NCI-H226 (cell line): Measurements from ENCODE around the gene ABCD1.
"Not testable (repeated sequence)": the region's sequence is repeated elsewhere in the genome, so short reads cannot be mapped to it uniquely, and the experiment has no call there.

Experiments
- DNase-seq: peaks from one replicate; pipeline ENCODE4 v3.0.0-alpha.2; 2015

ABCD1 gene

DNA sequence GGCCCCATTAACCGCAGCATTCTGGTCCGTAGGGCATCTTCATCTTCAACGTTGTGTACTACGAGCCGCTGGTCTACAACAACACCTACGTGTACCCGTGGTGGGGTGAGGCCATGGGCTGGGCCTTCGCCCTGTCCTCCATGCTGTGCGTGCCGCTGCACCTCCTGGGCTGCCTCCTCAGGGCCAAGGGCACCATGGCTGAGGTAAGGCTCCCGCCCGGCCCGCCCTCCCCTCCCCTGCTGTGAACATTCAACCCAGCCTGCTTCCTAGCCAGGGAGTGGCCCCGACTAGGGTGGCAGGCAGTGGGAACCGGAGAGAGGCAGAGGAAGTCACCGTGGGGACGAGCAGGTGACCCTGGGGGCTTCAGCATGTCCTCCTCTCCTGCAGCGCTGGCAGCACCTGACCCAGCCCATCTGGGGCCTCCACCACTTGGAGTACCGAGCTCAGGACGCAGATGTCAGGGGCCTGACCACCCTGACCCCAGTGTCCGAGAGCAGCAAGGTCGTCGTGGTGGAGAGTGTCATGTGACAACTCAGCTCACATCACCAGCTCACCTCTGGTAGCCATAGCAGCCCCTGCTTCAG is 29.9 kb upstream of the ABCD1 start:
- DNase-seq, result no peak

DNA sequence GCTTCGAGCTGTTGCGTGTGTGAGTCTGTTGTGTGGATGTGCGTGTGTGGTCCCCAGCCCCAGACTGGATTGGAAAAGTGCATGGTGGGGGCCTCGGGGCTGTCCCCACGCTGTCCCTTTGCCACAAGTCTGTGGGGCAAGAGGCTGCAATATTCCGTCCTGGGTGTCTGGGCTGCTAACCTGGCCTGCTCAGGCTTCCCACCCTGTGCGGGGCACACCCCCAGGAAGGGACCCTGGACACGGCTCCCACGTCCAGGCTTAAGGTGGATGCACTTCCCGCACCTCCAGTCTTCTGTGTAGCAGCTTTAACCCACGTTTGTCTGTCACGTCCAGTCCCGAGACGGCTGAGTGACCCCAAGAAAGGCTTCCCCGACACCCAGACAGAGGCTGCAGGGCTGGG is 28.6 kb upstream of the ABCD1 start:
- DNase-seq, result no peak

DNA sequence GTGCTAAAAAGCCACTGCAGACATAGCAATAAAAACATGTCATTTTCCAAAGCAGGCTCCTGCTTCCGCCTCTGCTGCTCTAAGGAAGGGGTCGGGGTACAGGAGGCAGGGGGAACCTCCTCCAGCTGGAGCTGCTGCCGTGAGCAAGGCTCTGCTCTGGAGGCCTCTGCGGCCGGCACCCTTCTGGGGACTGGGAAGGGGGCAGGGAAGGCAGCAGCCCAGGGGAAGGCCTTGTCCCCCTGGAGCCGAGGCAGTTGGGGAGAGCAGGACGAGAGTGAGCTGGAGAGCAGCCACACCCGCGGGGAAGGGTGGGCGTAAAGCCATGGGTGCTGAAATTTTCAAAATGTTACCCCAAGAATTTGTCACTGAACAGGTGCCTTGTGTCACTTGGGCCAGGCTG is 28.1 kb upstream of the ABCD1 start:
- DNase-seq, result not testable (repeated sequence)

DNA sequence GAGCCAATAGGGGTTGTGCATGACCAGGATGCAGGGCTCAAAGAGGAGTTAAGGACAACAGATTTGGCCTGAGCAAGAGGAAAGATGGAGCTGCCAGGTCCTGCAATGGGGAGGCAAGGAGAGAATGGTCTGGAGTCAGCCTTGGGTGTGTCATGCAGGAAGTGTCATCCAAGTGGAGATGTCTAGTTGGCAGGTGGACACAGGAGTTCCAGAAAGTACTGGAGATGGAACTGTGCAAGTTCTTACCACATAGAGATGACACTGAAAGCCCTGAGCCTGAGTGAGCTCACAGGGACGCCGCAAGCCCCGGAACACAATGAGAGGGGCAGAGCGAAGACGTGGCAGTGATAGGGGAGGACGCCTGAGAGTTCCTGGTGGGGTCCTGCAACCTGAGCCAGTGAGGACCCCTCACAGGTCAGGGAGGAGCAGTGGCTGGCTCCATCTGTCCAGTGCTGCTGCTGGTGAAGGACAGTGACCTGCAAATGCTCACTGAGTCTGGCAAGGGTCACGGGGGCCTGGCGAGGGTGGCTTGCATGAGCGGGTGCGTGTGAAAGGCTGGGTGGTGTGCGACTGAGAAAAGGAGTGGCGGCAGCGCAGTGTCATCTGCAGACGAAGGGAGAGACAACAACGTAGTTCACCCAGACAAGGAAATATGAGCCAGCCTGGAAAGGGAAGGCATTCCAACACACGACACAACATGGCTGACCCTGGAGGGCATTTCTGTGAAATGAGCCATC is 27.5 kb upstream of the ABCD1 start:
- DNase-seq, result not testable (repeated sequence)

DNA sequence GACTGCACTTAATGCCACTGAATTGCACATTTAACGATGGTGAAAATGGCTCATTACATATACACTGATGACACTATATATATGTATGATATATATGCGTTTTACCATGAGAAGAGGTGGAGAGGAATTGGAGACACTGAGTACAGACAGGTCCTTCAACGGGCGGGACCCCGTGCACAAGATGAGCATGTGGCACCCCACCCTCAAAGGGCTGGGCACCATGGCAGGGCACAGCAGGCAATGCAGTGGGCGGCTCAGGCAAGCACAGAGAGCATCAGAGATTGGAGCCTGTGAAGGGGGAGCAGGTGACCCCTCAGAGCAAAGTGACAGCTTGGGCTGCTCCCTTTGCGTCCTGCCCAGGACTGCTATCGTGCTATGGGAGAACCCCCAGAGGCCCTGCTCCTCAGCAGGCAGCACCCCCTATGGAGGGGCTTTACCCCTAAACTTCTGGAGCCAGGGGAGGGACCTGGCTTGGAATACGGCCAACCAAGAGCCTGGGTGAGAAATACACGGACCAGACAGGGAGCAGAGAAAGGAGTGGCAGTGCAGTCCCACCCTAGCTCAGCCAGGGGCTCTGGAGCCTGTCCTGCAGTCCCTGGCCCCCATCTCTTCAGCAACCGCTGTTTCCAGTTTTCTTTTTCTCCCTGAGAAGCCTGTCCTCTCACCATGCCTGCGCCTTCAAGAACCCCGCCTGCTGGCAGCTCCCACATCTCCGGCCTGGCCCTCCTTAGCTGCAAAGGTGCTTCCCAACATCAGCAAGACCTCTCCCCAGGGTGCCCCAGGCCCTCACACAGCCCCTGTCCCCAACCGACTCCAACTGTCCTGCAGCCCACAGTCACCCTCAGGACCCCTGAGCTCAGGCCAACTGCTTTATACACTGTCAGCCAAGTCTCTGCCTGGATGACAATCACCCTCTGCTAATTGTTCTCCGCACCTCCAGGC is 26.5 kb upstream of the ABCD1 start:
- DNase-seq, result no peak

DNA sequence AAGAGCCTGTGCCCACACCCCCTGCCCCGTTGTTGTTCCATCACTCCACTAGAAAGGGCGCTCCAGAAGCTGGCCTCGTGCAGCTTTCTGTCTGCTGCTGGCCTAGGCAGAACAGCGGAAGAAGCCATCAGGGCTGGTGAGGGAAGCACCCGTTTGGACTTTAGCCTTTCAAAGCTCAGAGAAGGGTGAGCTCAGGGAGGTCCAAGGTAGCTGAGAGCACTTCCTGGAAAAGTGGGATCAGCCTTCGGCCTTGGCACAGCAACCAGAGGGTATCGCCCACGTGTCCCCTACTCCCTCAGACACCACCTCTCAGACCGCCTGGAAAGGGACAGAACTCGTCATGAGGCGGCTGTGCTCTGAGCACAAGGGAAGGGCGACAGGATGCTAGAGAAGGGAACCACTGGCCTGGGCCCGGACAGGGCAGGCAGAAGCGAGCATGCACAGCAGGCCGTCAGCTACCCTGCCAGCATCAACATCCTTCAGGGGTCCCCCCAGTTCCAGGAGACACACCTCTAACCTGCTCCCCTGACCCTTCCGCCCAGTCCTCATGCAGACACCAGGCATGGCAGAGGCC is 25.4 kb upstream of the ABCD1 start:
- not testable (repeated sequence) for DNase-seq

DNA sequence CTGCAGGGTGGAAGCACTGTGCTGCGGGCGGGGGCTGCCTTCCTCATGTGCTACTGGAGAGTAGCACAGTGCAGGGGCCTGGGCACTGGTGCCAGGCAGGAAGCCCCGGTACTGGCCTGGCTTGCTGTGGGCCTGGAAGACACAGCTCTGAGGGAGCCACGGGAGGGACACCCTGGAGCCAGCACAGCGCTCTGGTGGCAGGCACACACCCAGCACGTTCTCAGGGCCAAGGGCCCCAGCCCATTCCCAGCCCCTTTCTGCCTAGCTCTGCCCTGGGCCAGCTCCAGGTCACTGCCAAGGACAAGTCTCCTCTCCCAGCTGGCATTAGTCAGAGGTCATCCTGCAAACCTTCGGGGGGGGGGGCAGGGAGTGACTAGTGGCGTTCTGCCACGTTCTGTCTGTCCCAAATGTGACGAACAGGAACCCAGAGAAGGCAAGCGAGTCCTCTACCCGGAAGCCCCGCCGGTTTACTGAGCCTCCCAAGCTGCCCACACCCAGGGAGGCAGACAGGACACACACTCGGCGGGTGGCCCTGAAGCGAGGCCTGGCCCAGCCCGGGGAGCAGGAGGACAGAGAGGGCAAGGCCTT is 24.8 kb upstream of the ABCD1 start:
- DNase-seq, result not testable (repeated sequence)

DNA sequence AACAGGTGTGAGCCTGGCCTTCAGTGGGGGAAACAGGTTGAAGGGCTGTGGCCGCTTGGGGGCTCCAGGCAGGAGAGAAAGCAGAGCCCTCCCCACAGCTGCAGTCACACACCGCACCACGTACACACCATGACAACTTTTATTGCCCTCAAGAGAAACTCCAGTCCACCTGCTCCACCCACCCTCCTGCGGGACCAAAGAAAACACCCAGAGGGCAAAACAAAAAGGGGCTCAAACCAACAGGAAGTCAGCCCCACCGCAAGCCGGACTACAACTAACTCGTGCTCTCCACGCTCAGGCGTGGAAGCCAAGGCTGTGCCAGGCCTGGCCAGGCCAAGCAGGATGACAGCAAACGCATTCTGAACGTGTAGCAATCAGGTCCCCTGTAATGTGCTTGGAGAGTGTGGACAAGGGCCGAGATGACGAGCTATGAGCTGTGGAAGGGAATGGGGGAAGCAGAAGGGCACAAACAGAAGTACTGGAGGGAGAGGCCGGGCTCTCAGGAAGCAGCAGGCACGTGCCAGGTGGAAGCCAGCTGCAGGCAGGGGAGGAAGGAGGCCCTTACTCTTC is 24.2 kb upstream of the ABCD1 start:
- no peak for DNase-seq

DNA sequence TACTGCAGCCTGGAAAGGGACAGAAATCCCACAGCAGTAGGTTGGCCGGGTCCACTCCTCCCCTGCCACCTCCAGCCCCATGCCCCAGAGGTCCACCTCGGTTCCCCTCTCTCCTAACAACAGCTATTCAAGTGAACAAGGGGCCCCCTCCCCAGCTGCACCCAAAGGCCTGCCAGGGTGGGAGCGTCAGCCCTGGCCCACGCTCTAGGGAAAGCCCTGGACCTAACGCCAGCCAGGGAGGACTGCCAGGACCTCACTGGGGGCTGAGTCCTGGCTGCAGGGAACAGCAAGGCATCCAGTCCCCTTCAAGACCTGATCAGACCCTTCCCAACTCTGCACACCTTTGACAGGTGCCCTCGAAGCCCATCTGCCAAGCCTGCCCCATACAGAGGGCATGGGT is 23.7 kb upstream of the ABCD1 start:
- DNase-seq, result no peak

DNA sequence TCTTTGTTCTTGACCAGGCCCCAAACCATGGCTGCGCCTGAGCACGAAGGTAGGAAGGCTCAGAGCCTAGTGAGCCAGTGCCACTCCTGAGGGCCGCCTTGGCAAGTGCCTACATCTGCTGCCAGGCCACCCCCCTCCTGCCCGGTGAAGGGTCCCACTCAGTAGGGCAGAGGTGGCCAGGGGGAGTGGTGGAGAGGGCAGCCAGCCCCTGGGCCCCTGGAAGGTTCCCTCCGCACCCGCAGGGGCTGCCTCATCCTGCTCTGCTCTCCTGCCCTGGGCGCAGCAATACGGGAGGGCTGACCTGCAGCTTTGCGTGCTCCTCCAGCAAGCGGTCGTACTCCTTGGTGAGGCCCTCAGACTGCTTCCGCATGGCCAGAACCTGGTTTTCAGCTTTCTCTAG is 22.9 kb upstream of the ABCD1 start:
- no peak for DNase-seq

DNA sequence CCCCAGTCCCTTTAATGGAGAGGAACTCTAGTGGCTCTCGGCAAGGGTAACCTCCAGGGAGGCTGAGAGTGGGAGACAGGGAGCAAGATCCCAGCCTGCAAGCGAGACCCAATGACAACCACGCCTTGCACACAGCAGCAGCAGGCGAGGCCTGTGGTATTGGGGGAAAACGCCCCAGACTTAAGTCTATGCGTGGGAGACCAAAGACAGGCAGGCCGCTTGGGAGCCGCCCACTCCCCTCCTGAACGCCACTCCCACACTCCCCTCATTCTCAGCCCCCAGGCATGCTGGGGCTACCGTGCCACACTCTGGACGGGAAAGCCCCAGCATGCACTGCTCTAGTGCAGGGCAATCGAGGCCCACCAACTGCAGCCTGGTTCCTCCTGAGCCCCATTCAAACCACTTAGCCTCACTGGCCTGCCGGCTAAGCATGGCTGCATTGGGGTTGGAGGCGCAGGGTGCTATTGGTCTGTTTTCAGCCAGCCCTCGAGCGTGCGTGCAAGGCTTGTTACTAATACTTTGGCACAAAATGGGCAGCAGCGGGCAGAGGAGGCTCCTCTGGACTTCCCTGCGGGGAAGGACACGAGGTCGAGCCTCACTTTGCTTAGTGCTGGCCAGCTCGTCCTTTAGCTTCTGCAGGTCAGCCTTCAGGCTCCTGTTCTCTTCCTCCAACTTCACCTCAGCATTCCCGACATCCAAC is 22.2 kb upstream of the ABCD1 start:
- DNase-seq, result no peak

DNA sequence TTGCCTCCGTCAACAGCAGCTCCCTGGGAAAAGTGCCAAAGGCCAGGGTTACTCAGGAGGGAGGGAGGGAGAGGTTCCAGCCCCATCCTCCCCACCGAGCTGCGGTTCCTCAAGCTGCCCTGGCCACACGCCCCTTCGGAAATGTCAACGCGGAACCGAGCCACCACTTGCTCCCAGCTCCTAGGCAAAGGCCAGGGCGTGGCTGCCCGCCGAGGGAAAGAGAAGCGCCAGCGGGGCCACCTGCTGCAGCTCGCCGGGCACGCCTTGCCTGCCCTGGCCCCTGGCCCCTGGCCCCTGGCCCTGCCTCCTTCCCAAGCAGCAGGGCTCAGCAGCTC is 21.7 kb upstream of the ABCD1 start:
- peak; percentile 61 for DNase-seq

DNA sequence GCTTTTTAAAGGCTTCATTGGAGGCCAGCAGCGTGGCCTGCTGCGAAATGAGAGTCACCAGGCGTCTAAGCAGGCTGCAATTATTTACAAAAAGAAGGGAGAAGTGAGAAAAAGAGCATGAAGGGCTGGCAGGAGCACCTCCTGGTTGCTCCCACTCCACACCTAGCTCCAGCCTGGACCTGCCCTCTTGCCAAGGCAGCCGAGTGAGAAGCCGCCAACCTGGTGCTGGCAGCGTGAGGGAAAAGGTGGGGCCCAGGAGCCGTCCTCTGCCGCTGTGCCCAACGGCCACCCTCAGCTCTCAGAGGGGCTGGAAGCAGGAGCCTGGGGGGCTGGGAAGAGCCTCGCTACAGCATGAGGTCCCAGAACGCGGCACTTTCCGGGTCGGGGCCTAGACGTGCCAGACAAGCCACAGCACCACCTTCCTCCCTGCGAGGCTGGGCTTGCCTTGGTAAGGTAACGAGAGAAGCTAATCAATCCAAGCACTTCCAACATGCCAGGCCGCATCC is 20.6 kb upstream of the ABCD1 start:
- no peak for DNase-seq

DNA sequence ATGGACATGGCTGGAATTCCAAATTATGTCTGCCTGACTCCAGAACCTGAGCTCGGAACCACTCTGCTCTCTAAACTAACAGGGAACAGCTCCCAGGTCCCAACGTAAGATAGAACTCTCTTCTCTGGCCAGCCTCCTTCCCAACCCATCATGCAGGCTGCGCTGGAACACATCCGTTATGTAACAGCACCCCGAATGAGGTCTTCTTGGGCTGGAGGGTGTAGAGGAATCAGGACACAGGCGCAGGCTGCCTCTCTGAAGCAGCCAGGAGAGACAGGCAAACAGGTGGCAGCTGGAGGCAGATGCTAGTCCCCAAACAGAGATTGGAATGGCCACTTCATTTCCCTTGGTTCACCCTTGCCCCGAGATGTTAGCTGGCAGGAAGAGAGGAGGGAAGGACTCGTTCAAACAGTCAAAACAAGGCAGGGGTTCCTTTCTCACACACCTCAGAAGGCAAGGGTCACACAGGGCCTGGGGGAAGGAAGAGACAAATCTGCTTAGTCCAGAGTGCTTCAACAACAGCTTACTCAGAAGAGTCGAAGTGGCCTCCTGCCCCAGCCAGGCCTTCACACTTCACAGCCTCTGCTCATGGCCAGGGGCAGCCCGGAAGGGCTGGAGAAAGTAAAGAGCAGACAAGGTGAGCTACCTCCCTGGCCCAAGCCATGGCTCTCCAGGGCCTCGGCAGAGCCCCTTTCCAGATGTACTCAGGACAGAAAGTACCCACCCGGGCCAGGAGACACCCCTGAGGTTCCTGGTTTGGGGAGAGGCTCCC is 19.8 kb upstream of the ABCD1 start:
- DNase-seq, result not testable (repeated sequence)

DNA sequence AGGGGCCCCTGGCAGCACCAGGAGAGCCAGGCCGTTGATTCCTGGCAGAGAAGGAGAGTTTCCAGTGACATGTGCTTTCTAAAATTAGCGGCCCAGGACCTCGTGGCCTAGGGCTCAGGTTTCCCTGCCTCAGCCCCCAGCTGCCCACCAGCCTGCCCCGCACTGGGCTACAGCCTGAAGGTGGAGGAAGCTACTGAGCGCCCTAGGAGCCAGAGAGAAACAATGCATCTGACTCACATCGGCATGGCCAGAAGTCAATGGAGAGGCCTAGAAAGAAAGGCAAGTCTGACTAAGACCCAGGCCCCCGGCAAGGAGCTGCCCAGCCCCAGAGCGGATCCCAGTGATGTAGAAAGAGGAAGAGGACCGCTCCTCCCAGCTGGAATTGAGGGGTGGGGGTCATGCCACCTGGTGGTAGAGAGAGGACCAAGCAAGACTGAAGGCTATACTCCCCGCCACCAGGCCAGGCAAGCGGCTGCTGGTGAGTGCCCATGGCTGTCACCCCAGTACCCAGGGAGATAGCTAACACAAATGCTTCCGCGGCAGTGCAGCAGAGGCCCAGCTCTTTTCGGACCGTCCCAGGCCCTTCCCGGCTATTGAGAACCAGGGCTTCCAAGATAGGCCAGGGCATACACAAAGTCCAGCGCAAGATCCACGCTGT is 19.1 kb upstream of the ABCD1 start:
- DNase-seq, result not testable (repeated sequence)

DNA sequence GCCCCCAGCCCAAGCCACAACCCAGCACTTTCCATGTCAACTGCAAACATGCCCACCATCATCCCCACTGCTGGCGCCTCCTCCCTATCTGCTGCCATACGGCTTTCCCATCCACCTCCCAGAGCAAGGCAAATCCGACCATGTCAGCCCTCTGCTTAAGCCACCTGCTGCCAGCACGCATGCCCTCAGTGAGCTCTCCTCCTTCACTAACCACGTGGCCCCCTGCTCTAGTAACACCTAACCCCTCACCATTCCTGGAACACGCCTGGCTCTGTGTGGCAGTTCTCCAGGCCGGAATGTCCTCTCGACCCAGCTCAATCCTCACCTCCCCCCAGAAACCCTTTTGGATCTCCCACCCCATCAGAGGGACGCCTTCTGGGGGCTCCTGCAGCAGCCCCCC is 17.9 kb upstream of the ABCD1 start:
- no peak for DNase-seq

DNA sequence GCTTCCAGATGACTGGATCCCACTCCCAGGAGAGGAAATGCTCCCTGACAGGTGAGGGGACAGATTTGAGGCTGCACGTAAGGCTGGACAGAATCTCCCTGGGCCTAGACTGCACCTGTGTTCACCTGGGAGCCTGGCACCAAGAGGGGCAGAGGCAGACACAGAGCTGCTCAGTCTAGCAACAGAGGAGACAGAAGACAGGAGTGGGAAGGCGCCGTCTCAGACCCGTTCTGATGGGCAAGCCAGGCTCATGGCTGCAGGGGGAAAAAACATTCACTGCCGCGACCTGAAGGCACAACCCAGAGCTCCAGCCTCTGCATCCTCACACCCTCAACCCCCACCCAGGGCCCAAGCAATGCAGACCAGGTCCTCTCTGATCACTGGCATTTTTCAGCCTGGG is 17.2 kb upstream of the ABCD1 start:
- no peak for DNase-seq

DNA sequence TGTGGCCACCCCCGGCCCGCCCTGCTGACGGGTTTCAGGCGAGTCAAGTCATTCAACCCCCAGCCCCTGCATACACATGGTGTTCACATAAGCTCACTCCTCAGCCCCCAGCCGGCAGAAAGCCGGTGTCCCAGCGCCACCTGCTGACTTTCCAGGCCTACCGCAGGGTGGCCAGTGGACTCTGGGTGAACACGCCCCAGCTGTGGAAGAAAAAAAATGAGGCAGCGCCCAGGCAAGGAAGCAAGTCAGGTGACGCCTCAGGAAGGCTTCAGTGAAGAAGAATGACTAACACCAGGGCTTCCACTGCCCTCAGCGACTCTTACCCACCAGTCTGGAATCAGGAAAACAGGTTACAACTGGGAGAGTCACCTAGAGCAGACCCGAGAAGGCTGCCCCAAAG is 16.2 kb upstream of the ABCD1 start:
- DNase-seq, result peak; percentile 76

DNA sequence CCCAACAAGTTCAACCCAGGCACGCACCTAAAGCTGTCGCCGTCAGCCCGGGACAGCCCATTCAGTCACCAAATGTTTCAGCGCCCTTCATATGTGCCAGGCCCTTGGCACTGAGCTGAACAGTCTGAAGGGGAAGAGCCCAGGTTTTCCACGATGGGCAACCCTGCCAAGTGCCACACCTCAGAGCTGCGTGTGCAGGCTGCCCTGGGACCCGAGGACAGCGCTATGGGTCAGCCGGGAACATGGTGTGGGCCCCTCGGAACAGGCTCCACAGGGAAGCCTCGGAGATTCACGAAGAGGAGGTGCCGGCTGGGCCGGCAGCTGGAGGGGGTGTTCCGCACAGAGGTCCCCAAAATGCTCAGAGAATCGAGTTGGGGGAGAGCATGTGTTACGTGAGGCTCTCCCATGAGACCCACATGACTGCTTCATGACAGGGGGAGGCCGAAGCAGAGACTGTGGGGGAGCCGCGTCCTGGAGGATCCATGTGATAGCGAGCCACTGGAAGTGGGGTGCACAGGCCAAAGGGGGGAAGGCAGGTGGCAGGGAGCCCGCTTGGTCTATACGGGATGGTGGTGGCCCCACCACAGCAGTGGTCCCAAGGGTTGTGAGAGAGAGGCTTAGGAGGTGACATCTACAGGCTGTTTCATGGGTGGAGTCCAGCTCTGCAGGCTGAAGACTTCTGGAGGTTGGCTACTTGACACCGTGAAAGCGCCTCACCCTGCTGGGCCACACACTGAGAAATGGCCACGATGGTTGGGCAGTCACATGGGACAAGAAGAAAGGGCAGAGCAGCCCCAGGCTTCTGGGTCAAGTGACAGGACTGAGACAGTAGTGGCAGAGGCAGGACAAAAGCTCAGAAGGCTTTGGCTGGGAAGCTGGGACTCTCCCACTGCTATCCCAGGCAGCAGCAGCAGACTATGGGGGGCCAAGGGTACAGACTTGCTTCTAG is 14.7 kb upstream of the ABCD1 start:
- no peak for DNase-seq
